Measurements from ENCODE around the gene STRADB. TPM values are rescaled to one million over a fixed set of nuclear protein-coding genes. Genes with fewer than 3 reads are reported as not detected.

The STRADB gene
- total RNA-seq, 1 experiment from 2014 or later: 40.5 TPM

GRCh38 chr2:201460532-201460931, 9.0 kb downstream of the STRADB start:
- Mint-ChIP-seq H3K27me3 (ENCODE audit: low read depth) (no peaks in the 10 kb centered on the region), H3K4me1 (no peaks in the 10 kb centered on the region), H3K36me3 (ENCODE audit: insufficient read depth in 1 of 3, low read depth in 3 of 3) (peaks cover 18 to 41% (median 28%) of the 10 kb centered on the region in 3 experiments), H3K4me3 (no peak overlapping the region), H3K9me3 (no peaks in the 10 kb centered on the region), H3K27ac (no peak overlapping the region)
- H2BK12ac ChIP-seq (ENCODE audit: insufficient read length, low read depth, low read length): no peak overlapping the region
- no peak overlapping the region for H2AFZ ChIP-seq (ENCODE audit: low read length)
- no peak overlapping the region for H3T11ph ChIP-seq (ENCODE audit: low read length)
- no peak overlapping the region for H3K18ac ChIP-seq (ENCODE audit: insufficient read length, low read depth, low read length)
- H3K4me1 ChIP-seq (ENCODE audit: insufficient read depth, low read length): no peaks in the 10 kb centered on the region
- no peak overlapping the region for H3K14ac ChIP-seq (ENCODE audit: insufficient read depth, low read length)
- H3K56ac ChIP-seq (ENCODE audit: insufficient read length, low read depth, low read length): no peak overlapping the region
- H3K4me2 ChIP-seq (ENCODE audit: insufficient read depth, insufficient read length, low read length): no peak overlapping the region
- H3K27me3 ChIP-seq (ENCODE audit: insufficient read depth, low read length): no peaks in the 10 kb centered on the region
- no peak overlapping the region for H3K4ac ChIP-seq (ENCODE audit: low read depth, low read length)
- no peak overlapping the region for H2BK20ac ChIP-seq (ENCODE audit: low read depth, low read length, poor library complexity, severe bottlenecking)
- H2AK5ac ChIP-seq (ENCODE audit: insufficient read length, low read length): no peak overlapping the region
- no peaks in the 10 kb centered on the region for H3K79me2 ChIP-seq (ENCODE audit: insufficient read depth, low read length)
- WGBS (ENCODE audit: extremely low coverage, insufficient read length, low lambda C conversion rate): no CpG with 5 or more reads among the region's 1 CpG
- H3K9me3 ChIP-seq (ENCODE audit: control insufficient read depth, low read depth, low read length): no peaks in the 10 kb centered on the region
- H4K20me1 ChIP-seq (ENCODE audit: control insufficient read depth, insufficient read depth, insufficient read length): no peaks in the 10 kb centered on the region
- H2BK120ac ChIP-seq (ENCODE audit: low read depth, low read length, poor library complexity, severe bottlenecking): no peak overlapping the region
- DNase-seq: no peak
- no peak overlapping the region for H4K8ac ChIP-seq (replicated peaks; ENCODE audit: insufficient read length, low read depth, low read length)
- no peaks in the 10 kb centered on the region for H3K23me2 ChIP-seq (ENCODE audit: insufficient read length, low read depth, low read length, poor library complexity, severe bottlenecking)
- H2BK5ac ChIP-seq (ENCODE audit: insufficient read length, low read length): no peak overlapping the region
- no peak overlapping the region for H3K27ac ChIP-seq (ENCODE audit: insufficient read length, low read depth, low read length)
- no peak for TF ChIP-seq CTCF (conservative IDR thresholded peaks at IDR 0.05)
- no peaks in the 10 kb centered on the region for H3K79me1 ChIP-seq (ENCODE audit: insufficient read depth, low read depth, low read length, poor library complexity, severe bottlenecking)
- H3K9ac ChIP-seq (ENCODE audit: extremely low read depth, insufficient read length, low read length): no peak overlapping the region
- no peak overlapping the region for H2BK15ac ChIP-seq (ENCODE audit: low read depth, low read length)
- H4K5ac ChIP-seq (ENCODE audit: insufficient read length, low read depth, low read length): no peak overlapping the region
- H3K23ac ChIP-seq (ENCODE audit: insufficient read length, low read depth, low read length): no peak overlapping the region
- no peak overlapping the region for H4K91ac ChIP-seq (ENCODE audit: insufficient read length, low read depth, low read length)

Measured in H9 (cell line).